ENCODE measurements around the gene MAEL. TPM values are rescaled to one million over a fixed set of nuclear protein-coding genes. Genes with fewer than 3 reads are reported as not detected.

Gene MAEL
- total RNA-seq, 1 donor from 2014 or later, result 0.11 TPM

- no peak for DNase-seq (ENCODE audit: low read depth)
- Histone ChIP-seq H2AFZ (ENCODE audit: low read depth, low read length) (no peak overlapping the region), H3K4me2 (ENCODE audit: low read length) (no peak overlapping the region), H3K4me3 (ENCODE audit: insufficient read depth, low read depth, low read length) (no peak overlapping the region), H3K27me3 (ENCODE audit: insufficient read depth, low read length) (peaks cover 2% of the 10 kb centered on the region), H4K20me1 (ENCODE audit: insufficient read depth, low read length) (no peaks in the 10 kb centered on the region), H3K79me2 (ENCODE audit: insufficient read depth, low read length) (no peaks in the 10 kb centered on the region), H3K27ac (ENCODE audit: low read depth, low read length) (no peak overlapping the region), H3K36me3 (ENCODE audit: insufficient read depth, low read length) (no peaks in the 10 kb centered on the region), H3K9me3 (ENCODE audit: insufficient read depth, low read depth, low read length) (no peaks in the 10 kb centered on the region), H3K4me1 (ENCODE audit: insufficient read depth, low read length) (no peaks in the 10 kb centered on the region), H3K9ac (ENCODE audit: low read length) (no peak overlapping the region)
- no peak for FAIRE-seq
- Mint-ChIP-seq H3K36me3 (ENCODE audit: low read depth, unreplicated experiment) (no peaks in the 10 kb centered on the region), H3K4me1 (ENCODE audit: low read depth, unreplicated experiment) (no peaks in the 10 kb centered on the region), H3K4me3 (ENCODE audit: unreplicated experiment) (no peak overlapping the region), H3K9me3 (ENCODE audit: unreplicated experiment) (peaks cover 3% of the 10 kb centered on the region), H3K27ac (ENCODE audit: unreplicated experiment) (no peak overlapping the region), H3K27me3 (ENCODE audit: low read depth, unreplicated experiment) (peaks cover 2% of the 10 kb centered on the region)
- no peak for TF ChIP-seq CTCF (IDR thresholded peaks at IDR 0.05; ENCODE audit: insufficient read depth, low read depth, low read length)
- TF ChIP-seq EZH2 (IDR thresholded peaks at IDR 0.05; ENCODE audit: insufficient read depth, low read length), result no peak
Observed at GRCh38 chr1:167033646-167034045, 44.6 kb downstream of the MAEL start.

GRCh38 chr1:167043752-167044488, 54.8 kb downstream of the MAEL start:
- Histone ChIP-seq H3K4me1 (ENCODE audit: insufficient read depth, low read length) (peaks cover 9% of the 10 kb centered on the region), H3K27ac (ENCODE audit: low read depth, low read length) (no peak overlapping the region), H3K9ac (ENCODE audit: low read length) (no peak overlapping the region), H4K20me1 (ENCODE audit: insufficient read depth, low read length) (no peaks in the 10 kb centered on the region), H3K27me3 (ENCODE audit: insufficient read depth, low read length) (peaks cover 13% of the 10 kb centered on the region), H3K36me3 (ENCODE audit: insufficient read depth, low read length) (no peaks in the 10 kb centered on the region), H2AFZ (ENCODE audit: low read depth, low read length) (peak overlapping the region; percentile 49), H3K4me3 (ENCODE audit: insufficient read depth, low read depth, low read length) (peak overlapping the region; percentile 43), H3K79me2 (ENCODE audit: insufficient read depth, low read length) (no peaks in the 10 kb centered on the region), H3K4me2 (ENCODE audit: low read length) (peak overlapping the region; percentile 76), H3K9me3 (ENCODE audit: insufficient read depth, low read depth, low read length) (no peaks in the 10 kb centered on the region)
- Mint-ChIP-seq H3K4me3 (ENCODE audit: unreplicated experiment) (no peak overlapping the region), H3K4me1 (ENCODE audit: low read depth, unreplicated experiment) (no peaks in the 10 kb centered on the region), H3K27ac (ENCODE audit: unreplicated experiment) (no peak overlapping the region), H3K9me3 (ENCODE audit: unreplicated experiment) (no peaks in the 10 kb centered on the region), H3K36me3 (ENCODE audit: low read depth, unreplicated experiment) (no peaks in the 10 kb centered on the region), H3K27me3 (ENCODE audit: low read depth, unreplicated experiment) (peaks cover 36% of the 10 kb centered on the region)
- DNase-seq (ENCODE audit: low read depth) (peak; percentile 43), FAIRE-seq (no peak)
- no peak for TF ChIP-seq EZH2 (IDR thresholded peaks at IDR 0.05; ENCODE audit: insufficient read depth, low read length)
- TF ChIP-seq CTCF (IDR thresholded peaks at IDR 0.05; ENCODE audit: insufficient read depth, low read depth, low read length), result no peak

GRCh38 chr1:167051907-167052306, 62.8 kb downstream of the MAEL start:
- no peak overlapping the region for H3K4me3 ChIP-seq (ENCODE audit: insufficient read depth, low read depth, low read length)
- no peak overlapping the region for H3K27ac ChIP-seq (ENCODE audit: low read depth, low read length)
- Mint-ChIP-seq H3K27ac (ENCODE audit: unreplicated experiment) (no peak overlapping the region), H3K9me3 (ENCODE audit: unreplicated experiment) (no peaks in the 10 kb centered on the region), H3K27me3 (ENCODE audit: low read depth, unreplicated experiment) (peaks cover 43% of the 10 kb centered on the region), H3K4me3 (ENCODE audit: unreplicated experiment) (no peak overlapping the region), H3K36me3 (ENCODE audit: low read depth, unreplicated experiment) (no peaks in the 10 kb centered on the region), H3K4me1 (ENCODE audit: low read depth, unreplicated experiment) (peaks cover 3% of the 10 kb centered on the region)
- H4K20me1 ChIP-seq (ENCODE audit: insufficient read depth, low read length), result no peaks in the 10 kb centered on the region
- FAIRE-seq (no peak), DNase-seq (ENCODE audit: low read depth) (no peak)
- no peaks in the 10 kb centered on the region for H3K27me3 ChIP-seq (ENCODE audit: insufficient read depth, low read length)
- H3K4me1 ChIP-seq (ENCODE audit: insufficient read depth, low read length), result no peaks in the 10 kb centered on the region
- no peak for TF ChIP-seq EZH2 (IDR thresholded peaks at IDR 0.05; ENCODE audit: insufficient read depth, low read length)
- TF ChIP-seq CTCF (IDR thresholded peaks at IDR 0.05; ENCODE audit: insufficient read depth, low read depth, low read length), result no peak
- no peak overlapping the region for H3K4me2 ChIP-seq (ENCODE audit: low read length)
- no peak overlapping the region for H3K9ac ChIP-seq (ENCODE audit: low read length)
- no peaks in the 10 kb centered on the region for H3K9me3 ChIP-seq (ENCODE audit: insufficient read depth, low read depth, low read length)
- no peak overlapping the region for H2AFZ ChIP-seq (ENCODE audit: low read depth, low read length)
- no peaks in the 10 kb centered on the region for H3K79me2 ChIP-seq (ENCODE audit: insufficient read depth, low read length)
- H3K36me3 ChIP-seq (ENCODE audit: insufficient read depth, low read length), result no peaks in the 10 kb centered on the region

All from astrocyte (in vitro differentiated cells and primary cell).